HG03432 (cell line): ENCODE data around the gene KRT1.

Experiments
- ATAC-seq: cut with Tn5 transposase; IDR thresholded peaks from one replicate; pipeline ENCODE4 v1.9.1; 2021; ENCODE audit warnings: mild to moderate bottlenecking, moderate library complexity; ENCODE audit not compliant: unreplicated experiment

The KRT1 gene

GRCh38 chr12:52662918-52663229 is 17.3 kb downstream of the KRT1 start:
- ATAC-seq: no peak

- ATAC-seq: no peak
Measured at GRCh38 chr12:52662093-52662917, 17.9 kb downstream of the KRT1 start.

- no peak for ATAC-seq
Measured at GRCh38 chr12:52661668-52662067, 18.5 kb downstream of the KRT1 start.

- no peak for ATAC-seq
Measured at GRCh38 chr12:52660934-52661499, 19.2 kb downstream of the KRT1 start.

- ATAC-seq: no peak
Measured at GRCh38 chr12:52659951-52660350, 20.3 kb downstream of the KRT1 start.

GRCh38 chr12:52659395-52659794 is 20.8 kb downstream of the KRT1 start:
- ATAC-seq: no peak

- no peak for ATAC-seq
Measured at GRCh38 chr12:52658196-52658595, 22.0 kb downstream of the KRT1 start.

GRCh38 chr12:52657250-52657902 is 22.8 kb downstream of the KRT1 start:
- ATAC-seq: no peak

GRCh38 chr12:52656616-52657015 is 23.6 kb downstream of the KRT1 start:
- no peak for ATAC-seq

- ATAC-seq: no peak
Measured at GRCh38 chr12:52655720-52656124, 24.5 kb downstream of the KRT1 start.

- no peak for ATAC-seq
Measured at GRCh38 chr12:52655251-52655650, 25.0 kb downstream of the KRT1 start.

GRCh38 chr12:52651726-52652261 is 28.4 kb downstream of the KRT1 start, which contains the start of gene KRT2:
TSS of gene KRT2 (minus strand) at chr12:52652211. CDS start at chr12:52652142, 69 bp downstream.
- ATAC-seq: no peak

- ATAC-seq: no peak
Measured at GRCh38 chr12:52650520-52651081, 29.6 kb downstream of the KRT1 start.

GRCh38 chr12:52649066-52649465 is 31.1 kb downstream of the KRT1 start:
- no peak for ATAC-seq

GRCh38 chr12:52648012-52648550 is 32.1 kb downstream of the KRT1 start:
- ATAC-seq: no peak

- no peak for ATAC-seq
Measured at GRCh38 chr12:52647601-52648000, 32.6 kb downstream of the KRT1 start.

GRCh38 chr12:52646613-52647012 is 33.6 kb downstream of the KRT1 start:
- ATAC-seq: no peak

- ATAC-seq: no peak
Measured at GRCh38 chr12:52645982-52646381, 34.2 kb downstream of the KRT1 start.

- ATAC-seq: no peak
Measured at GRCh38 chr12:52645120-52645761, 35.0 kb downstream of the KRT1 start.

- no peak for ATAC-seq
Measured at GRCh38 chr12:52644078-52644415, 36.2 kb downstream of the KRT1 start.
